BJ (cell line): ENCODE results near the gene ABI3. TPM values are rescaled to one million over a fixed set of nuclear protein-coding genes. Genes with fewer than 3 reads are reported as not detected.

ENCODE experiments used
- CTCF ChIA-PET: fragments of 350-600 bp; formaldehyde crosslinking; extraction: SDS; loops from one replicate; lab custom pipeline; 2021; ENCODE audit warnings: antibody characterized with exemption, inconsistent platforms; lab: Yijun Ruan, JAX
- POLR2A ChIA-PET: fragments of 300-600 bp; sonication (Branson Sonifier 250); formaldehyde crosslinking; extraction: SDS; loops from one replicate; lab custom pipeline; 2021; ENCODE audit warnings: antibody characterized with exemption; lab: Charles Lee
- DNase-seq: peaks from one replicate; pipeline ENCODE4 v3.0.0-alpha.2; 2011; ENCODE audit warnings: low read depth
- H3K27me3 ChIP-seq: 2 replicates; pipeline ENCODE4 v1.6.0; 2011; ENCODE audit warnings: low read length; ENCODE audit not compliant: control insufficient read depth, insufficient read depth
- H3K36me3 ChIP-seq: 2 replicates; pipeline ENCODE4 v1.5.1; 2011; ENCODE audit warnings: low read length; ENCODE audit not compliant: control insufficient read depth, insufficient read depth
- H3K4me3 ChIP-seq: 2 replicates; pipeline ENCODE4 v1.5.1; 2011; ENCODE audit warnings: low read depth, mild to moderate bottlenecking, control low read depth, low read length
- CTCF ChIP-seq: IDR thresholded peaks from 2 replicates; pipeline ENCODE4 v1.5.1; 2011; ENCODE audit warnings: low read depth, mild to moderate bottlenecking, control low read depth, inconsistent platforms, low read length, moderate library complexity; ENCODE audit not compliant: insufficient read depth
- polyA plus RNA-seq: library from polyadenylated mRNA; depleted of rRNA; stranded (reverse); fragments of >200 nt; gene quantifications from 2 replicates; pipeline ENCODE4 v1.2.3, GENCODE V29; 2011

The ABI3 gene
- polyA plus RNA-seq, 1 experiment = 1.5 TPM

GRCh38 chr17:49252148-49252695 is 41.7 kb downstream of the ABI3 start:
- ChIA-PET CTCF (no interaction called here), POLR2A (interaction anchor here (0.6 kb wide), 1 partner anchor 316 kb away, joined by 9 read pairs; no protein-coding TSS in a partner anchor)
- Histone ChIP-seq H3K27me3 (0 out of 2 replicates have a peak, but pooled peaks cover 3% of the 10 kb centered on the region), H3K4me3 (no peak overlapping the region), H3K36me3 (no peaks in the 10 kb centered on the region)
- no peak for TF ChIP-seq CTCF
- DNase-seq = no peak

- POLR2A ChIA-PET = no interaction called here
- DNase-seq = no peak
- TF ChIP-seq CTCF = no peak
- CTCF ChIA-PET = interaction anchor here (0.6 to 1.7 kb wide), 5 partner anchors 15 to 181 kb away, joined by 3 to 5 read pairs (median 4); no protein-coding TSS in a partner anchor
- Histone ChIP-seq H3K4me3 (no peak overlapping the region), H3K36me3 (no peaks in the 10 kb centered on the region), H3K27me3 (no peaks in the 10 kb centered on the region)
Measured at GRCh38 chr17:49254066-49254465, 43.6 kb downstream of the ABI3 start.

GRCh38 chr17:49255125-49255524 is 44.6 kb downstream of the ABI3 start:
- no peak for DNase-seq
- H3K4me3 ChIP-seq = no peak overlapping the region
- no peaks in the 10 kb centered on the region for H3K27me3 ChIP-seq
- ChIA-PET POLR2A (no interaction called here), CTCF (interaction anchor here (1.3 to 1.7 kb wide), 2 partner anchors 26 to 36 kb away, joined by 4 read pairs; no protein-coding TSS in a partner anchor)
- no peak for TF ChIP-seq CTCF
- no peaks in the 10 kb centered on the region for H3K36me3 ChIP-seq

GRCh38 chr17:49258394-49258793 is 47.9 kb downstream of the ABI3 start:
- H3K36me3 ChIP-seq = no peaks in the 10 kb centered on the region
- no peak for TF ChIP-seq CTCF
- no peaks in the 10 kb centered on the region for H3K27me3 ChIP-seq
- ChIA-PET CTCF (interaction anchor here (0.6 to 1.2 kb wide), 5 partner anchors 13 to 271 kb away, joined by 3 read pairs; no protein-coding TSS in a partner anchor), POLR2A (no interaction called here)
- DNase-seq = no peak
- no peak overlapping the region for H3K4me3 ChIP-seq

- DNase-seq = no peak
- ChIA-PET POLR2A (interaction anchor here (0.6 kb wide), 1 partner anchor 1159 kb away, joined by 4 read pairs; no protein-coding TSS in a partner anchor), CTCF (interaction anchor here (1.2 to 2.1 kb wide), 2 partner anchors 32 kb away, joined by 3 to 12 read pairs; no protein-coding TSS in a partner anchor)
- Histone ChIP-seq H3K27me3 (no peaks in the 10 kb centered on the region), H3K36me3 (no peaks in the 10 kb centered on the region), H3K4me3 (peak overlapping the region; percentile 40)
- no peak for TF ChIP-seq CTCF
Measured at GRCh38 chr17:49259663-49260010, 49.1 kb downstream of the ABI3 start.
